22Rv1 (cell line): ENCODE results near the gene TBC1D16.

Experiments used
- H3K27ac ChIP-seq: fragments of 450-650 bp; 2 replicates; pipeline ENCODE4 v1.5.1; 2017
- CTCF ChIP-seq: fragments of 450-650 bp; IDR thresholded peaks from 2 replicates; pipeline ENCODE4 v1.5.1; 2017; ENCODE audit warnings: mild to moderate bottlenecking
- ZFX ChIP-seq: fragments of 450-650 bp; IDR thresholded peaks from 2 replicates; pipeline ENCODE4 v1.6.1; 2017; ENCODE audit warnings: antibody characterized with exemption, borderline replicate concordance

TBC1D16 gene

DNA sequence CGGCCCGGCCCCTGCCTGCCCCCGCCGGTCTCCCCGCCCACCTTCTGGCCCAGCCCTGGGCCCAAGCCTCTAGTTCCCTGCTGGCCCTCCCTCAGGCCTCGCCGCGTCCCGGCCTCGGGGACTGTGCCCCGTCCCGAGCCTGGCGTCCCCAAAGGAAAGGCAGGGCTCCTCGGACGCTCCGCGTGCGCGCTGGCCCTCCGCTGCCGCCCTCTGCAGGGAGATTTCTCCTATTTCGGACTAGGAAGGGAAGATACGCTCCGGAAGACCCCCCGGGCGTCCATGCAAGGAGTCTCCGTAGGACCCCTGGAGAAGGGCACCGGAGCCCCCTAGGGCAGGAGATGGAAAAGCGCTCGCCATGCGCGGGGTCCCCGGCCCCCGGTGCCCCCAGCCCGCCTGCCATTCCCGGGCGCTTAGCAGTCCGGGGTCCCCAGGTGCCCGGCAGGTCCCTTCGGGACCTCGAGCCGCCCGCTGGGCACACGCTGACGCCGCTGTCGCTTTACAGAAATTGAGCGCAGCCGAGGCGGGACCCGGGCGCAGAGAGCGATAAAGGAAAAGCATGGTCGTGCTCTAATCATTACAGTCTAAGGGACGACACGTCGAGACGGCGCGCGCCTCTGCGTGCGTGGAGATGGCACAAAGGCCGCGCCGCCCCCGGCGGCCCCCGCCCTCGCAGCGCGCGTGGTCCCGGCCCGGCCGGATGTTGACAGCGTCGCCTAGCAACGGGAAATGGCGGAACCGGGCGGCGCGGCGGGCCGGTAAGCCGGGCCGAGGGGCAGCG, 454 bp upstream of the TBC1D16 start, which contains the start of gene CCDC40:
CCDC40 (plus strand) TSS at position 706 of the 778 bp plus-strand sequence; CDS start at position 727, 21 bp downstream.
- H3K27ac ChIP-seq: peak within 1 kb of the TSS; percentile 89
- TF ChIP-seq ZFX (no peak), CTCF (no peak)

DNA sequence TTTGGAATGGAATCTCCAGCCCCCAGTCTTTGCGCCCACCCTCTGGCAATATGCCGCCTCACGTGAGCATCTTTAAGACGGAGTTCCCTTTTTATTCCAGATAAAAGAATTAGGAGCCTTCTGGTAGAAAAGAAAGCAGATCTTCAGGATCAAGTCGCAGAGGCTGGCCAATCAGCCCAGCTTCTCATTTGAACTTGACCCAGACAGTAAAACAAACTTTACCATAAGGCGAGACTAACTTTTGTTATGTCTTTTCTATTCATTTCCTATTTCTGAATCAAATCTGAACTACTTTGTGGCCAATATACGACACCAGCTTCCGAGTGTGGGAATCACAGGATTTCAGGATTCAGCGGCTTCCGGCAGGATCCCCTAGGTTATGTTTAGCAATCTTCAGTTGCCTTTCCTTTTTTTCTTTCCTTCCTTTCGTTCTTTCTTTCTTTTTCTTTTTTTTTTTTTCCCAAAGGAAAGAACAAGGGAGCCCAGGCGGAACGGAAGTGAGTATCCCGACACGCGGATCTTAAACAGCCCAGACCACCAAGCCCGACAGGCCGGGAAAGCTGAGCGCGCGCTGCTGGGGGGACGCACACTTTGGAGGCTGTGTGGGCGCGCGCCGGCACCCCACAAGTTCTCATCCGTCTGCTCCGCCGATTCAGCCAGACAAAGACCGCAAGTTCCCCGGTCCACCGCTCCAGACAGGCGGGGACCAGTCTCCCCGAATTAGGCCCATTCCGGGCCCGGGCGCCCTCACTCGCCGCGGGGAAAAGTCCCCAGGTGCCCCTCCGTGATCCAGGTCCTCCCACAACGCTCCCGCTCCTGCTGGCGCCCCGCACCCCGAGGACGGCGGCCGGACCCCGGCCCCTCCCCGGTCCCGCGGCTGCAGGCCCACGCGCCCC, 633 bp downstream of the TBC1D16 start:
- no peak for TF ChIP-seq CTCF
- TF ChIP-seq ZFX: no peak
- H3K27ac ChIP-seq: peak overlapping the region; percentile 89

DNA sequence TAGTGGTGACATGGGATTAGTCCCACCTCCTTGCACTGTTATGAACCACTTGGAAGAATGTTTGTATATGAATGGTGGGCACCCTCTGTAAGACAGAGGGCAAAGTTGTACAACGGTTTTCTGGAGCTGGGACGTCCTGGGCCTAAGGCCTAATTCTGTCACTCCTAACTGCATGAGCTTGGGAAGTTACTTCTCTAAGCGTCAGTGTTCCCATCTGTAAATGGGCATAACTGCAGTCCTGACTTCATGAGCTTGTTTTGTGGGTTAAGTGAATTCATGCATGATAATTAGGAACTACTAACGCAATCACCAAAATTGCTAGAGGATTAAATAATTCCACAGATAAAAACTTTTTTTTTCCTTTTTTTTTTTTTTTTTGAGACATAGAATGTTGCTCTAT, 1.8 kb downstream of the TBC1D16 start:
- no peak overlapping the region for H3K27ac ChIP-seq
- TF ChIP-seq ZFX (no peak), CTCF (no peak)

GRCh38 chr17:80032614-80033171, 3.0 kb downstream of the TBC1D16 start:
- no peak for TF ChIP-seq CTCF
- TF ChIP-seq ZFX: no peak
- no peak overlapping the region for H3K27ac ChIP-seq

DNA sequence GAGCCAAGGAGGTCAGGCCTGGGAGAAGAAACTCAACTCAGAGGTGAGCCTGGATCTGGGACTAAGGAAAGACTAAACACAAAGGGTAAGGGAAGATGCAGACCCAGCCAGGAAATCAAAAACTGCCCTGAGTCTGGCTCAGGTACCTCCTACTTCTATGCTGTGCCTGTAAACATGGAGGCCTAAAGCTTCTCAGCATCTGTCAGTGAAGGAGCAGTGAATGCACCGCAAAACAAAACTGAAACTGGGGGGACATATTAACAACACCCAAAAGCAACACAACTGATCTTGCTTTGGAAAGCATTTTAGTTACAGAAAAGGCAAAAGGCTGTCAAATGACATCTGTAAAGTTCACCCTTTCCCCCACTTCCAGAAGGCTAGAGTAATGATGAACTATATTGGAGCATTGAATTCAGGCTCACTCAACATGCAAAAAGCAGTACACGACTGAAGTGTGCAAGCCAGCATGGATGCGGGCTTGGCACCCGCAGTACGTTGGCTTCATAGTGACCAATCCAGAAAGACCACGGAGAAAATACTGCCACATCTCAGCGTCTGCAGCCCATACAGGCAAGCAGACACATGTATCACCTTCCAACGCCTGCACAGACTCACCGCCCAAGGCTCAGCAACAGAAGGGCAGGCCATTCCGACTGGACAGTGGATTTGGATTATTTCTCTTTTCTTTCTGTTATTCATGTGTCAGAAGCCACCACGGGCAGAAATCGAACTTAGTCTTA, 3.8 kb downstream of the TBC1D16 start:
- no peak overlapping the region for H3K27ac ChIP-seq
- TF ChIP-seq ZFX (no peak), CTCF (no peak)

DNA sequence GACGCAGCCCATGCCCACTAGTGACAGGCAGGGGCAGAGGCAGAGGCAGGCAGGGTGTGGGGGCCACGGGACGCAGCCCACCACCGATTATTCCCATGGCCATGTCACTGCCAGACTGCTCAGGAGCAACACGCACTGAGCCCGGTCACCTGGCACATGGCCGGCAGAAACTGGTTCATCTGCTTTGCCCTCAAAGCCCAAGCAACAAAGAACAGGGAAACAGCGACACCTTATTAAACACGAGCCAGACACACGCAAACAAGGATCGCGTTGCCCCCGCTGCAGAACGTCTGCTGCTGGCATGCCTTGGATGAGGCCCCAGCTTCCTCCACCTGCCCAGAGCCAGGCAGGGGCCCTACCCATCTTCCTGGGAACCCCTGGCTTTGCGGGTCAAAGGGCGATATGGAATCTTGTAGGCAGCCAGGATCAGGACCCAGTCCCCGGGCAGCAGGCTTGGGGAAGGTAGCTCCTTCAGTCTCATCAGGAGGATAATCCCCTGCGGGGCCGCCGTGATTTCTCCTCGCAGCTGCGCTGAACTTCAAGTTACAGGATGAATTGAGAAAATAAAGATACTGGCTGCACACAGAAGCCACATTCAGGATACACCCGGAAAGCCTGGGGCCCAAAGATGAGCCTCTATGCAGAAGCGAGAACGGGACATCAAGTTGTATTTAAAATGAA, 4.8 kb downstream of the TBC1D16 start:
- peak overlapping the region; percentile 55 for H3K27ac ChIP-seq
- TF ChIP-seq CTCF (peak; percentile 71), ZFX (no peak)
